OCI-LY7 (cell line): ENCODE measurements around the gene NACC1. TPM values are rescaled to one million over a fixed set of nuclear protein-coding genes. Genes with fewer than 3 reads are reported as not detected.

Experiments used
- BruUV-seq: library from RNA; stranded (reverse); fragments of 400-500 nt; replicated peaks from 2 replicates; lab custom pipeline; 2021; lab: Mats Ljungman, UMichigan
- CTCF ChIA-PET: fragments of 300-600 bp; sonication (Branson Sonifier 250); formaldehyde crosslinking; loops from one replicate; lab custom pipeline; 2022; ENCODE audit warnings: antibody characterized with exemption; ENCODE audit not compliant: unreplicated experiment; lab: Charles Lee
- POLR2A ChIA-PET: fragments of 300-600 bp; sonication (Branson Sonifier 250); formaldehyde crosslinking; loops from one replicate; lab custom pipeline; 2022; ENCODE audit warnings: antibody characterized with exemption; lab: Charles Lee
- DNase-seq: peaks from one replicate; pipeline ENCODE4 v3.0.0-alpha.2; 2015; ENCODE audit warnings: low spot score
- H2AFZ ChIP-seq: fragments of 200-600 bp; sonication (generic), shearing (Covaris generic); 2 replicates; pipeline ENCODE4 v1.6.1; 2014; ENCODE audit warnings: mild to moderate bottlenecking, antibody characterized with exemption, low read length, moderate library complexity
- H3K27ac ChIP-seq: fragments of 200-600 bp; sonication (generic); 2 replicates; pipeline ENCODE4 v1.5.1; 2014; ENCODE audit warnings: mixed run types, low read depth, mild to moderate bottlenecking, moderate library complexity, low read length, inconsistent platforms; ENCODE audit not compliant: poor library complexity, severe bottlenecking
- H3K36me3 ChIP-seq: fragments of 200-600 bp; sonication (generic); 2 replicates; pipeline ENCODE4 v1.6.1; 2014; ENCODE audit warnings: mild to moderate bottlenecking, antibody characterized with exemption, low read length, moderate library complexity, mixed read lengths; ENCODE audit not compliant: insufficient read depth
- H3K4me1 ChIP-seq: fragments of 200-600 bp; sonication (generic); 2 replicates; pipeline ENCODE4 v1.5.1; 2014; ENCODE audit warnings: mild to moderate bottlenecking, low read length; ENCODE audit not compliant: insufficient read depth, poor library complexity, severe bottlenecking
- H3K4me2 ChIP-seq: fragments of 200-600 bp; sonication (generic); 2 replicates; pipeline ENCODE4 v1.6.1; 2014; ENCODE audit warnings: mild to moderate bottlenecking, low read length
- H3K4me3 ChIP-seq: fragments of 200-600 bp; sonication (generic); 2 replicates; pipeline ENCODE4 v1.5.1; 2014; ENCODE audit warnings: mild to moderate bottlenecking, low read depth, low read length; ENCODE audit not compliant: poor library complexity, severe bottlenecking
- H3K79me2 ChIP-seq: fragments of 200-600 bp; sonication (generic); 2 replicates; pipeline ENCODE4 v1.6.1; 2016; ENCODE audit warnings: low read depth, mild to moderate bottlenecking, low read length, moderate library complexity, mixed read lengths; ENCODE audit not compliant: insufficient read depth
- H3K9me2 ChIP-seq: fragments of 200-600 bp; sonication (generic); 2 replicates; pipeline ENCODE4 v1.6.1; 2016; ENCODE audit warnings: mild to moderate bottlenecking, low read length, mixed read lengths; ENCODE audit not compliant: insufficient read depth
- H3K9me3 ChIP-seq: fragments of 200-600 bp; sonication (generic); 2 replicates; pipeline ENCODE4 v1.6.1; 2014; ENCODE audit warnings: mild to moderate bottlenecking, mixed run types, low read length, mixed read lengths
- H4K20me1 ChIP-seq: fragments of 200-600 bp; sonication (generic); 2 replicates; pipeline ENCODE4 v1.6.1; 2014; ENCODE audit warnings: mild to moderate bottlenecking, antibody characterized with exemption, low read length, moderate library complexity, mixed read lengths; ENCODE audit not compliant: insufficient read depth
- EZH2phosphoT487 ChIP-seq: fragments of 200-600 bp; sonication (generic); IDR thresholded peaks from 2 replicates; pipeline ENCODE4 v1.6.1; 2018; ENCODE audit warnings: low read depth, borderline replicate concordance, mild to moderate bottlenecking, mixed run types, antibody characterized with exemption, low read length, moderate library complexity, mixed read lengths
- intact Hi-C: fragments of 100-400 bp; cut with micrococcal nuclease; formaldehyde crosslinking; loops from one replicate; pipeline ENCODE4 v1.10.0; 2022; ENCODE audit not compliant: unreplicated experiment
- total RNA-seq, 2 experiments: library from RNA; depleted of rRNA in 1 of 2; stranded (reverse); fragments of >200 nt in 1 of 2; shearing (Covaris generic) in 1 of 2; gene quantifications; 2 replicates each; pipeline ENCODE4 v1.2.3, GENCODE V29; 2014 to 2022
- TF ChIP-seq, protein P1 (sequence below): fragments of 200-600 bp; sonication (generic); conservative IDR thresholded peaks from 2 replicates; pipeline ENCODE4 v1.5.1; 2014; ENCODE audit warnings: mild to moderate bottlenecking, antibody characterized with exemption, low read length, moderate library complexity, mixed read lengths

The NACC1 gene
- total RNA-seq, 2 experiments from 2014 or later = 52.9 to 56.3 TPM

DNA sequence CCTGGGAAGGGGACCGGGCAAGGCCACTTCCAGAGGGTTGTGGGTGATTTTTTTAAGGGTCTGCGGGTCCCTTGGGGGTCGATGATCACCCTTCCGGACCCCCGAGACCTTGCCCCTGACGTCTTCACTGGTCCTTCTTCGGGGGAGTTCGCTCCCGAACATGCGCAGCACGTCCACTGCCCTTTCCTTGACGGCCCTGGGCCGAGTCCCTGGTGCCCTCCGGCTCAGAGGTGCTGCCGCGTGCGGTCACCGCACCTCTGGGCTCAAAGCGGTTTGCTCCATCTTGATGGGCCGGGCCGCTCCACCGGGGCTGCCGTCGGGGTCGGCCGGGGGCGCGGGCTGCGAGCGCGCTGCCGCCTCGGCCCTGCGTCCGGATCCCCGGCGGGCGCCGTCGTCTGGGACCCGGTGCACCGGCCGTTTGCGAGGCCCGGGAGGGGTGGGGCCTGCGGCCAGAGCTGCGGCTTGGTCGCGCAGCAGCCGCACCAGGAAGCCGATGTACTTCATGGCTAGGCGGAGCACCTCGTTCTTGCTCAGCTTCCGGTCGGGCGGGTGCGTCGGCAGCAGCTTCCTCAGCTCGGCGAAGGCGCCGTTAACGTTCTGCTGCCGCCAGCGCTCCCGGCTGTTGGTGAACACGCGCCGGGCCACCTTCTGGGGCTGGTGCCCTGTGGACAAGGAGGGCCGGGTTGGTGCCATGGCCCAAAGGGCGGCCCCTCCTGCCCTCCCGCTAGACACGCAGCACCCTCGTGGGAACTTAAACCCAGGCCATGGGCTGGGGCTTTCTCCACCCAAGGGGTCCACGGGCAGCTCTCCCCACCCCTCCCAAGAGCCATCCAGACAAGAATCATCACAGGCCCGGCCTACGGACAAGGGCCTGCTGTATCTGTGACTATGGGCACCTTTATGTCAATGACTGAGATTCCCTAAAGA is 18.7 kb upstream of the NACC1 start:
- peak; percentile 70 for DNase-seq
- TF ChIP-seq, protein P1, sequence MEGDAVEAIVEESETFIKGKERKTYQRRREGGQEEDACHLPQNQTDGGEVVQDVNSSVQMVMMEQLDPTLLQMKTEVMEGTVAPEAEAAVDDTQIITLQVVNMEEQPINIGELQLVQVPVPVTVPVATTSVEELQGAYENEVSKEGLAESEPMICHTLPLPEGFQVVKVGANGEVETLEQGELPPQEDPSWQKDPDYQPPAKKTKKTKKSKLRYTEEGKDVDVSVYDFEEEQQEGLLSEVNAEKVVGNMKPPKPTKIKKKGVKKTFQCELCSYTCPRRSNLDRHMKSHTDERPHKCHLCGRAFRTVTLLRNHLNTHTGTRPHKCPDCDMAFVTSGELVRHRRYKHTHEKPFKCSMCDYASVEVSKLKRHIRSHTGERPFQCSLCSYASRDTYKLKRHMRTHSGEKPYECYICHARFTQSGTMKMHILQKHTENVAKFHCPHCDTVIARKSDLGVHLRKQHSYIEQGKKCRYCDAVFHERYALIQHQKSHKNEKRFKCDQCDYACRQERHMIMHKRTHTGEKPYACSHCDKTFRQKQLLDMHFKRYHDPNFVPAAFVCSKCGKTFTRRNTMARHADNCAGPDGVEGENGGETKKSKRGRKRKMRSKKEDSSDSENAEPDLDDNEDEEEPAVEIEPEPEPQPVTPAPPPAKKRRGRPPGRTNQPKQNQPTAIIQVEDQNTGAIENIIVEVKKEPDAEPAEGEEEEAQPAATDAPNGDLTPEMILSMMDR = no peak
- TF ChIP-seq EZH2phosphoT487 = no peak
- Histone ChIP-seq H2AFZ (no peak overlapping the region), H3K79me2 (peaks cover 17% of the 10 kb centered on the region), H3K9me3 (no peaks in the 10 kb centered on the region), H4K20me1 (no peaks in the 10 kb centered on the region), H3K36me3 (peaks cover 24% of the 10 kb centered on the region), H3K4me2 (peak overlapping the region; percentile 85), H3K9me2 (no peaks in the 10 kb centered on the region), H3K27ac (peak overlapping the region; percentile 55), H3K4me1 (peaks cover 81% of the 10 kb centered on the region), H3K4me3 (peak overlapping the region; percentile 20)
- intact Hi-C loops = no loop called here
- BruUV-seq = no TSS peak
- CTCF ChIA-PET = no interaction called here
- POLR2A ChIA-PET = interaction anchor here (1.1 kb wide), 1 partner anchor 64 kb away, joined by 3 read pairs; no protein-coding TSS in a partner anchor

GRCh38 chr19:13100031-13100588 is 18.0 kb upstream of the NACC1 start:
- peak overlapping the region; percentile 83 for H3K4me3 ChIP-seq
- CTCF ChIA-PET = no interaction called here

More at GRCh38 chr19:13100031-13100588, 18.0 kb upstream of the NACC1 start:
- Histone ChIP-seq H3K4me1 (peaks cover 81% of the 10 kb centered on the region), H4K20me1 (no peaks in the 10 kb centered on the region), H3K4me2 (peak overlapping the region; percentile 85), H2AFZ (no peak overlapping the region), H3K36me3 (peaks cover 24% of the 10 kb centered on the region), H3K9me2 (no peaks in the 10 kb centered on the region), H3K27ac (peak overlapping the region; percentile 55), H3K79me2 (peaks cover 17% of the 10 kb centered on the region), H3K9me3 (no peaks in the 10 kb centered on the region)
- POLR2A ChIA-PET = interaction anchor here (1.1 kb wide), 1 partner anchor 63 kb away, joined by 3 read pairs; no protein-coding TSS in a partner anchor
- peak; percentile 35 for DNase-seq
- intact Hi-C loops = no loop called here
- no peak for TF ChIP-seq EZH2phosphoT487
- TF ChIP-seq, protein P1 = no peak
- BruUV-seq = no TSS peak
